Keratinocyte (primary cell): Measurements from ENCODE around the gene GRK4.

ENCODE experiments used
- CTCF ChIP-seq, 3 experiments: IDR thresholded peaks in 1 of 3; conservative IDR thresholded peaks in 1 of 3; optimal IDR thresholded peaks in 1 of 3; 2 replicates in 2 of 3; 3 replicates in 1 of 3; pipeline versions ENCODE3 to v1.5.1; 2011; ENCODE audit warnings: low read length in 3 of 3, mild to moderate bottlenecking in 3 of 3, moderate library complexity in 2 of 3, control low read depth in 1 of 3, inconsistent platforms in 1 of 3; ENCODE audit not compliant: insufficient read depth in 2 of 3; ENCODE audit errors: extremely low read depth in 1 of 3
- EZH2 ChIP-seq: IDR thresholded peaks from one replicate; pipeline ENCODE4 v1.6.1; 2012; ENCODE audit warnings: inconsistent platforms, mild to moderate bottlenecking, low read length, moderate library complexity

GRCh38 chr4:3046623-3047022, 83.3 kb downstream of the GRK4 start:
- TF ChIP-seq CTCF (optimal IDR thresholded peaks at IDR 0.05 in 1 of 3, IDR thresholded peaks at IDR 0.05 in 1 of 3, conservative IDR thresholded peaks at IDR 0.05 in 1 of 3; ENCODE audit: extremely low read depth in 1 of 3, insufficient read depth in 2 of 3, low read length in 3 of 3) (no peak), EZH2 (no peak)
